ENCODE results near the gene DUSP28. TPM values are rescaled to one million over a fixed set of nuclear protein-coding genes. Genes with fewer than 3 reads are reported as not detected.
A peak's percentile ranks its signal among the peaks of the same experiment; 100 is the strongest.

The DUSP28 gene
- total and polyA plus RNA-seq, 2 of the 13 experiments (the other 11 are each of a cell fraction or from before 2014, with no cell fraction given), result 5.2 to 8.6 TPM

GRCh38 chr2:240567872-240568677 is 7.9 kb downstream of the DUSP28 start, which contains the start of gene RNPEPL1:
Gene RNPEPL1, plus strand, starts transcription at chr2:240568484. Its CDS starts 103 bp downstream, at chr2:240568587.
- no TSS peak for BruUV-seq (replicated peaks)
- H3K36me3 ChIP-seq (replicated peaks in 1 of 2; ENCODE audit: control insufficient read depth in 1 of 2, insufficient read depth in 2 of 2, low read length in 2 of 2), result peaks cover 0 to 2% of the 10 kb centered on the region in 2 experiments; a peak in 2 of 5 replicates
- in situ Hi-C loops (cut with HindIII; ENCODE audit: extremely low pct_ligation_motif_present, low pct_unique_long_range_greater_than_20kb) (loop anchor here (25.0 kb wide), 1 partner anchor 644 kb away; no protein-coding TSS in a partner anchor), intact Hi-C loops (cut with micrococcal nuclease; ENCODE audit: unreplicated experiment) (loop anchor here (2.0 kb wide), 1 partner anchor 13 kb away; no protein-coding TSS in a partner anchor)
- ChIA-PET POLR2A (interaction anchor here (0.6 to 7.2 kb wide), 6 partner anchors 7 to 37 kb away, joined by 4 to 149 read pairs (median 27); partner anchors contain the start of gene CAPN10), CTCF (ENCODE audit: low intra/inter-chr PET ratio, low total read pairs) (interaction anchor here (0.9 kb wide), 2 partner anchors 11 to 54 kb away, joined by 3 read pairs; no protein-coding TSS in a partner anchor)
- peak within 1 kb of the TSS; percentile 61 for H3K27ac ChIP-seq (ENCODE audit: extremely low read length, insufficient read depth, low read length)
- H3K9ac ChIP-seq (ENCODE audit: insufficient read depth, low read depth, low read length), result peak within 1 kb of the TSS; percentile 78
- no peaks in the 10 kb centered on the region; the same call in 1 of the 2 replicates for H4K20me1 ChIP-seq (ENCODE audit: insufficient read depth, low read length)
- DNase-seq (ENCODE audit: low spot score) (no peak), ATAC-seq (peak; percentile 11), FAIRE-seq (no peak)
- peak within 1 kb of the TSS; percentile 99 for H3K4me2 ChIP-seq (ENCODE audit: low read depth, low read length)
- H3K27me3 ChIP-seq (ENCODE audit: control insufficient read depth in 1 of 2, insufficient read depth in 2 of 2, low read length in 2 of 2), result no peaks in the 10 kb centered on the region; a peak in 1 of 5 replicates
- H3K9me3 ChIP-seq (ENCODE audit: low read length), result no peaks in the 10 kb centered on the region
- H2AFZ ChIP-seq (ENCODE audit: low read length), result no peak within 1 kb of the TSS
- WGBS (ENCODE audit: low lambda C conversion rate), result under 1% methylated on average over 19 of the region's 106 CpGs
- peaks cover 22% of the 10 kb centered on the region for H3K79me2 ChIP-seq (ENCODE audit: insufficient read depth, low read length)
- peak within 1 kb of the TSS; percentile 70 to 87 (median 72) for H3K4me3 ChIP-seq (replicated peaks in 1 of 3; ENCODE audit: insufficient read depth in 1 of 3, low read depth in 2 of 3, low read length in 3 of 3)
- peaks cover 47% of the 10 kb centered on the region for H3K4me1 ChIP-seq (ENCODE audit: insufficient read depth, low read length)
- no peak for TF ChIP-seq SUZ12 (IDR thresholded peaks at IDR 0.05; ENCODE audit: low read depth, low read length)
- TF ChIP-seq MTF1 (CRISPR knock-in tag; IDR thresholded peaks at IDR 0.05), result no peak
- no peak for TF ChIP-seq MLXIP (CRISPR knock-in tag; IDR thresholded peaks at IDR 0.05; ENCODE audit: borderline replicate concordance)
- no peak for TF ChIP-seq HHEX (CRISPR knock-in tag; IDR thresholded peaks at IDR 0.05)
- no peak for TF ChIP-seq MTA3 (CRISPR knock-in tag; IDR thresholded peaks at IDR 0.05)
- TF ChIP-seq CBX2 (IDR thresholded peaks at IDR 0.05; ENCODE audit: low read depth, low read length), result no peak
- TF ChIP-seq CBX2 (CRISPR knock-in tag; IDR thresholded peaks at IDR 0.05; ENCODE audit: low read depth), result no peak
- TF ChIP-seq MAFG (CRISPR knock-in tag; IDR thresholded peaks at IDR 0.05), result no peak
- no peak for TF ChIP-seq TAF15 (IDR thresholded peaks at IDR 0.05; ENCODE audit: low read depth, low read length, poor library complexity, severe bottlenecking)
- no peak for TF ChIP-seq ZSCAN5A (CRISPR knock-in tag; IDR thresholded peaks at IDR 0.05; ENCODE audit: borderline replicate concordance)
- no peak for TF ChIP-seq ZNF362 (CRISPR knock-in tag; IDR thresholded peaks at IDR 0.05; ENCODE audit: borderline replicate concordance)
- no peak for TF ChIP-seq SMAD9 (CRISPR knock-in tag; IDR thresholded peaks at IDR 0.05)
- TF ChIP-seq ERF (CRISPR knock-in tag; IDR thresholded peaks at IDR 0.05), result no peak
- no peak for TF ChIP-seq ZNF816 (CRISPR knock-in tag; IDR thresholded peaks at IDR 0.05; ENCODE audit: borderline replicate concordance)
- no peak for TF ChIP-seq NFE2 (CRISPR knock-in tag; IDR thresholded peaks at IDR 0.05)
- no peak for TF ChIP-seq ZNF672 (CRISPR knock-in tag; IDR thresholded peaks at IDR 0.05)
- TF ChIP-seq ARNT (IDR thresholded peaks at IDR 0.05), result no peak
- TF ChIP-seq THRA (CRISPR knock-in tag; IDR thresholded peaks at IDR 0.05; ENCODE audit: borderline replicate concordance), result no peak
